ENCODE data around the gene GXYLT1. TPM values are rescaled to one million over a fixed set of nuclear protein-coding genes. Genes with fewer than 3 reads are reported as not detected.

GXYLT1 gene
- polyA plus RNA-seq, 1 of the 3 experiments (the other 2 are of a cell fraction) = 5.0 TPM

DNA sequence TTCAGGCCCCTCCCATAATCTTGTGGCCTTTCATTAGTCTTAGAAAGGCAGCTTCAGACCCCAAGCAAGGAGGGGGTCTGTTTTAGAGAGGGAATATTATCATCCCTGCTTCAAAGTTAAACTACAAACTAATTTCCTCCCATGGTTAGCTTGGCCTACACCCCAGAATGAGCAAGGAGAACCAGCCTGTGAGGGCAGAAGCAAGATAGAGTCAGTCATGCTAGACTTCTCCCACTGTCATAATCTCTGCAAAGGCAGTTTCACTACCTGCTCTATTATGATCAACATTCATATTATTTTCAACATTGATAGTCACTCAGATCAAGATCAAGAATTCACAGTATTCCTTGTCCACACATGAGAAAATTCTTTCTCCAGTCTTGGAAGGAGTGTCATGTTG lies 105.1 kb downstream of the GXYLT1 start:
- Histone ChIP-seq H3K79me2 (ENCODE audit: insufficient read depth) (no peaks in the 10 kb centered on the region), H3K9me3 (no peaks in the 10 kb centered on the region), H3F3A (replicated peaks; ENCODE audit: insufficient read depth) (no peaks in the 10 kb centered on the region), H3K4me1 (ENCODE audit: control insufficient read depth in 1 of 2, insufficient read depth in 2 of 2, low read depth in 1 of 2, low read length in 1 of 2) (no peaks in the 10 kb centered on the region), H3K9ac (no peak overlapping the region), H3K9me2 (no peaks in the 10 kb centered on the region), H3K4me2 (no peak overlapping the region), H3K27ac (ENCODE audit: low read depth in 2 of 2, low read length in 1 of 2) (no peak overlapping the region), H2AFZ (ENCODE audit: low read depth) (no peak overlapping the region), H3K36me3 (replicated peaks in 1 of 2; ENCODE audit: control insufficient read depth in 1 of 2, insufficient read depth in 2 of 2, low read length in 1 of 2) (no peaks in the 10 kb centered on the region), H4K20me1 (ENCODE audit: insufficient read depth) (no peaks in the 10 kb centered on the region), H3K4me3 (ENCODE audit: low read depth in 2 of 2, low read length in 1 of 2) (no peak overlapping the region), H3K27me3 (ENCODE audit: insufficient read depth) (no peaks in the 10 kb centered on the region)
- ChIA-PET POLR2A (no interaction called here), CTCF (no interaction called here)
- TF ChIP-seq EZH2phosphoT487 (IDR thresholded peaks at IDR 0.05; ENCODE audit: borderline replicate concordance, low read depth) = no peak
- no peak for TF ChIP-seq YY1 (IDR thresholded peaks at IDR 0.05; ENCODE audit: low read depth)
- no peak for DNase-seq

DNA sequence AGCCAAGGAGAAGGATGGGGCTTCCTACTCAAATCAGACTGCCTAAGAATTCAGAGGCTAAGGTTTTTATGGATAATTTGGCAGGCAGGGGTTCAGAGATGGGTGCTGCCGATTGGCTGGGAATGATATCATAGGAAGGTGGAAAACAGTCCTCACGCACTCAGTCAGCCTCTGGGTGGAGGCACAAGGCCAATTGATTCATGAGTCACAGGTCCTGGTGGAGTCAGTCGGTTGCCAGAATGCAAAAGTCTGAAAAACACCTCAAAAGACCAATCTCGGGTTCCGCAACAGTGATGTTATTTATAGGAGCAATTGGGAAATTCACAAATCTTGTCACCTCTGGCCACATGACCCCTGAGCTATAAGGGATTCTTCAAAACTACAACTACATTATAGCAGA lies 105.5 kb downstream of the GXYLT1 start:
- Histone ChIP-seq H3K4me2 (no peak overlapping the region), H3K9me3 (no peaks in the 10 kb centered on the region), H3F3A (replicated peaks; ENCODE audit: insufficient read depth) (no peaks in the 10 kb centered on the region), H3K9me2 (no peaks in the 10 kb centered on the region), H3K36me3 (replicated peaks in 1 of 2; ENCODE audit: control insufficient read depth in 1 of 2, insufficient read depth in 2 of 2, low read length in 1 of 2) (no peaks in the 10 kb centered on the region), H3K9ac (no peak overlapping the region), H2AFZ (ENCODE audit: low read depth) (no peak overlapping the region), H3K27ac (ENCODE audit: low read depth in 2 of 2, low read length in 1 of 2) (no peak overlapping the region), H3K79me2 (ENCODE audit: insufficient read depth) (no peaks in the 10 kb centered on the region), H3K4me1 (ENCODE audit: control insufficient read depth in 1 of 2, insufficient read depth in 2 of 2, low read depth in 1 of 2, low read length in 1 of 2) (no peaks in the 10 kb centered on the region), H4K20me1 (ENCODE audit: insufficient read depth) (no peaks in the 10 kb centered on the region), H3K27me3 (ENCODE audit: insufficient read depth) (no peaks in the 10 kb centered on the region), H3K4me3 (ENCODE audit: low read depth in 2 of 2, low read length in 1 of 2) (no peak overlapping the region)
- ChIA-PET POLR2A (no interaction called here), CTCF (no interaction called here)
- DNase-seq = no peak
- WGBS (ENCODE audit: low lambda C conversion rate) = 50% methylated on average over 5 of the region's 5 CpGs
- no peak for TF ChIP-seq RCOR1 (IDR thresholded peaks at IDR 0.05; ENCODE audit: low read length)
- no peak for TF ChIP-seq RXRA (IDR thresholded peaks at IDR 0.05; ENCODE audit: borderline replicate concordance, low read depth)
- TF ChIP-seq RAD21 (IDR thresholded peaks at IDR 0.05; ENCODE audit: low read length) = no peak
- no peak for TF ChIP-seq TAF1 (IDR thresholded peaks at IDR 0.05; ENCODE audit: borderline replicate concordance, low read depth, low read length)
- TF ChIP-seq ZBTB33 (IDR thresholded peaks at IDR 0.05; ENCODE audit: borderline replicate concordance, low read depth) = no peak
- no peak for TF ChIP-seq FOXJ3 (CRISPR knock-in tag; IDR thresholded peaks at IDR 0.05)
- TF ChIP-seq FOSL2 (IDR thresholded peaks at IDR 0.05; ENCODE audit: borderline replicate concordance, low read depth) = no peak
- TF ChIP-seq CHD2 (IDR thresholded peaks at IDR 0.05; ENCODE audit: low read length, partially characterized antibody) = no peak
- TF ChIP-seq GABPA (IDR thresholded peaks at IDR 0.05; ENCODE audit: low read depth) = no peak
- TF ChIP-seq, protein P1, sequence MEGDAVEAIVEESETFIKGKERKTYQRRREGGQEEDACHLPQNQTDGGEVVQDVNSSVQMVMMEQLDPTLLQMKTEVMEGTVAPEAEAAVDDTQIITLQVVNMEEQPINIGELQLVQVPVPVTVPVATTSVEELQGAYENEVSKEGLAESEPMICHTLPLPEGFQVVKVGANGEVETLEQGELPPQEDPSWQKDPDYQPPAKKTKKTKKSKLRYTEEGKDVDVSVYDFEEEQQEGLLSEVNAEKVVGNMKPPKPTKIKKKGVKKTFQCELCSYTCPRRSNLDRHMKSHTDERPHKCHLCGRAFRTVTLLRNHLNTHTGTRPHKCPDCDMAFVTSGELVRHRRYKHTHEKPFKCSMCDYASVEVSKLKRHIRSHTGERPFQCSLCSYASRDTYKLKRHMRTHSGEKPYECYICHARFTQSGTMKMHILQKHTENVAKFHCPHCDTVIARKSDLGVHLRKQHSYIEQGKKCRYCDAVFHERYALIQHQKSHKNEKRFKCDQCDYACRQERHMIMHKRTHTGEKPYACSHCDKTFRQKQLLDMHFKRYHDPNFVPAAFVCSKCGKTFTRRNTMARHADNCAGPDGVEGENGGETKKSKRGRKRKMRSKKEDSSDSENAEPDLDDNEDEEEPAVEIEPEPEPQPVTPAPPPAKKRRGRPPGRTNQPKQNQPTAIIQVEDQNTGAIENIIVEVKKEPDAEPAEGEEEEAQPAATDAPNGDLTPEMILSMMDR (IDR thresholded peaks at IDR 0.05) = no peak
- no peak for TF ChIP-seq MXI1 (IDR thresholded peaks at IDR 0.05; ENCODE audit: low read depth, low read length)
- no peak for TF ChIP-seq TCF12 (IDR thresholded peaks at IDR 0.05)
